H1 (cell line): ENCODE data around the gene NF1. TPM values are rescaled to one million over a fixed set of nuclear protein-coding genes. Genes with fewer than 3 reads are reported as not detected.

Experiments
- CTCF ChIA-PET: fragments of 300-600 bp; sonication (Branson Sonifier 250); formaldehyde crosslinking; loops from one replicate; lab custom pipeline; 2021; ENCODE audit not compliant: partially characterized antibody; lab: Charles Lee
- POLR2A ChIA-PET: fragments of 300-600 bp; sonication (Branson Sonifier 250); formaldehyde crosslinking; loops from one replicate; lab custom pipeline; 2021; ENCODE audit warnings: inconsistent platforms; ENCODE audit not compliant: partially characterized antibody; lab: Charles Lee
- DNase-seq, 2 experiments: peaks; one replicate each; pipeline versions ENCODE4 v3.0.0 to v3.0.0-alpha.2; 2010 to 2022; ENCODE audit warnings: low spot score in 2 of 2, low read depth in 1 of 2, mixed read lengths in 1 of 2
- FAIRE-seq: peaks from 2 replicates; lab custom pipeline; 2011; peaks lifted over from hg19 to GRCh38; lab: Jason Lieb, UNC
- H2AFZ ChIP-seq: 2 replicates; pipeline ENCODE4 v1.8.1; 2012; ENCODE audit warnings: low read length, inconsistent platforms
- H2AK5ac ChIP-seq: 2 replicates; pipeline ENCODE4 v1.6.1; 2013; ENCODE audit warnings: low read depth, low read length
- H2BK120ac ChIP-seq: replicated peaks from 2 replicates; pipeline ENCODE3; 2013; ENCODE audit warnings: low read depth, low read length, inconsistent platforms
- H2BK12ac ChIP-seq: 2 replicates; pipeline ENCODE4 v1.6.1; 2013; ENCODE audit warnings: low read depth, low read length
- H2BK15ac ChIP-seq: 2 replicates; pipeline ENCODE4 v1.6.1; 2013; ENCODE audit warnings: low read length
- H2BK20ac ChIP-seq: 2 replicates; pipeline ENCODE4 v1.6.1; 2013; ENCODE audit warnings: low read length
- H2BK5ac ChIP-seq: 2 replicates; pipeline ENCODE4 v1.6.1; 2013; ENCODE audit warnings: low read depth, low read length
- H3K14ac ChIP-seq: 2 replicates; pipeline ENCODE4 v1.6.1; 2013; ENCODE audit warnings: inconsistent platforms; ENCODE audit not compliant: insufficient read length
- H3K18ac ChIP-seq: 2 replicates; pipeline ENCODE4 v1.6.1; 2013; ENCODE audit warnings: low read length; ENCODE audit errors: extremely low read depth
- H3K23ac ChIP-seq: 2 replicates; pipeline ENCODE4 v1.6.1; 2013; ENCODE audit warnings: inconsistent platforms; ENCODE audit not compliant: insufficient read length
- H3K23me2 ChIP-seq: 2 replicates; pipeline ENCODE4 v1.6.1; 2013; ENCODE audit warnings: low read depth, low read length
- H3K27ac ChIP-seq: 2 replicates; pipeline ENCODE4 v1.6.1; 2011; ENCODE audit warnings: low read depth, low read length, inconsistent platforms
- H3K27me3 ChIP-seq, 4 experiments: replicated peaks in 1 of 4; 1 replicate in 1 of 4; 2 replicates in 3 of 4; pipeline versions ENCODE4 v1.6.1 to v1.8.1; 2011 to 2013; ENCODE audit warnings: low read length in 3 of 4, mild to moderate bottlenecking in 3 of 4, inconsistent platforms in 2 of 4, mixed read lengths in 2 of 4, moderate library complexity in 1 of 4; ENCODE audit not compliant: control insufficient read depth in 3 of 4, insufficient read depth in 3 of 4; ENCODE audit errors: extremely low read depth in 1 of 4
- H3K36me3 ChIP-seq, 4 experiments: 2 replicates each; pipeline versions ENCODE4 v1.6.1 to v1.8.1; 2011 to 2013; ENCODE audit warnings: mild to moderate bottlenecking in 4 of 4, low read length in 3 of 4, moderate library complexity in 2 of 4, control low read depth in 1 of 4, inconsistent platforms in 1 of 4; ENCODE audit not compliant: insufficient read depth in 4 of 4, control insufficient read depth in 2 of 4
- H3K4ac ChIP-seq: replicated peaks from 2 replicates; pipeline ENCODE3; 2013; ENCODE audit warnings: low read length, low read depth, mixed read lengths, inconsistent platforms; ENCODE audit not compliant: insufficient read length
- H3K4me1 ChIP-seq, 4 experiments: replicated peaks in 1 of 4; 1 replicate in 1 of 4; 2 replicates in 3 of 4; pipeline versions ENCODE4 v1.6.1 to v1.8.1; 2011 to 2013; ENCODE audit warnings: low read length in 3 of 4, inconsistent platforms in 2 of 4, mixed read lengths in 1 of 4; ENCODE audit not compliant: insufficient read depth in 4 of 4, control insufficient read depth in 3 of 4
- H3K4me2 ChIP-seq, 2 experiments: 2 replicates each; pipeline versions ENCODE4 v1.6.1 to v1.8.1; 2011 to 2013; ENCODE audit warnings: low read depth in 2 of 2, low read length in 2 of 2, control low read depth in 1 of 2, inconsistent platforms in 1 of 2, mild to moderate bottlenecking in 1 of 2; ENCODE audit not compliant: insufficient read depth in 1 of 2
- H3K4me3 ChIP-seq, 4 experiments: fragments of 200-600, 300-600 bp in 1 of 4; sonication (generic), shearing (Covaris generic), sonication (Bioruptor Twin) in 1 of 4; 2 replicates each; pipeline versions ENCODE4 v1.5.1 to v1.8.1; 2011 to 2016; ENCODE audit warnings: low read length in 4 of 4, low read depth in 3 of 4, control low read depth in 2 of 4, inconsistent platforms in 2 of 4, mild to moderate bottlenecking in 2 of 4, mixed read lengths in 1 of 4, moderate library complexity in 1 of 4; ENCODE audit not compliant: insufficient read depth in 2 of 4; ENCODE audit errors: extremely low read depth in 1 of 4
- H3K56ac ChIP-seq: replicated peaks from 2 replicates; pipeline ENCODE3; 2013; ENCODE audit warnings: low read depth, mild to moderate bottlenecking, mixed read lengths, low read length, inconsistent platforms; ENCODE audit not compliant: insufficient read length
- H3K79me1 ChIP-seq: 2 replicates; pipeline ENCODE4 v1.6.1; 2013; ENCODE audit warnings: low read depth, low read length, control low read depth
- H3K79me2 ChIP-seq, 2 experiments: 2 replicates each; pipeline versions ENCODE4 v1.6.1 to v1.8.1; 2012 to 2013; ENCODE audit warnings: low read length in 2 of 2, mild to moderate bottlenecking in 2 of 2, inconsistent platforms in 1 of 2; ENCODE audit not compliant: insufficient read depth in 2 of 2, control insufficient read depth in 1 of 2
- H3K9ac ChIP-seq, 4 experiments: replicated peaks in 1 of 4; 1 replicate in 1 of 4; 2 replicates in 3 of 4; pipeline versions ENCODE4 v1.6.1 to v1.8.1; 2011 to 2013; ENCODE audit warnings: low read depth in 3 of 4, low read length in 3 of 4, control low read depth in 2 of 4, mild to moderate bottlenecking in 2 of 4, moderate library complexity in 2 of 4, inconsistent platforms in 1 of 4; ENCODE audit errors: extremely low read depth in 1 of 4
- H3K9me3 ChIP-seq, 2 experiments: 2 replicates each; pipeline versions ENCODE4 v1.6.1 to v1.8.1; 2012 to 2013; ENCODE audit warnings: mild to moderate bottlenecking in 2 of 2, moderate library complexity in 2 of 2, control low read depth in 1 of 2, inconsistent platforms in 1 of 2, low read depth in 1 of 2, low read length in 1 of 2, mixed read lengths in 1 of 2; ENCODE audit not compliant: insufficient read depth in 2 of 2
- H4K20me1 ChIP-seq, 2 experiments: replicated peaks in 1 of 2; 2 replicates each; pipeline versions ENCODE3 to v1.8.1; 2011 to 2013; ENCODE audit warnings: inconsistent platforms in 2 of 2, low read length in 2 of 2, mild to moderate bottlenecking in 1 of 2; ENCODE audit not compliant: insufficient read depth in 2 of 2, control insufficient read depth in 1 of 2
- H4K5ac ChIP-seq: 2 replicates; pipeline ENCODE4 v1.6.1; 2013; ENCODE audit warnings: low read length, low read depth, mixed read lengths, inconsistent platforms; ENCODE audit not compliant: insufficient read length
- H4K8ac ChIP-seq: 2 replicates; pipeline ENCODE4 v1.8.0; 2013; ENCODE audit warnings: mild to moderate bottlenecking, moderate library complexity, low read length, inconsistent platforms; ENCODE audit not compliant: insufficient read depth; ENCODE audit errors: extremely low read depth
- H4K91ac ChIP-seq: replicated peaks from 2 replicates; pipeline ENCODE3; 2013; ENCODE audit warnings: low read length, mixed read lengths, inconsistent platforms; ENCODE audit not compliant: insufficient read length
- ASH2L ChIP-seq: fragments of 200-600, 300-600 bp; sonication (generic); IDR thresholded peaks from one replicate; pipeline ENCODE4 v1.7.1; 2017; ENCODE audit warnings: low read length
- ATF2 ChIP-seq: IDR thresholded peaks from 2 replicates; pipeline ENCODE4 v1.6.1; 2012; ENCODE audit warnings: low read length, inconsistent platforms
- CHD1 ChIP-seq: IDR thresholded peaks from 2 replicates; pipeline ENCODE4 v1.6.1; 2012; ENCODE audit warnings: low read depth, low read length, improper control_type of control experiment
- E2F6 ChIP-seq: IDR thresholded peaks from 2 replicates; pipeline ENCODE4 v1.6.1; 2012; ENCODE audit warnings: inconsistent platforms
- EZH2 ChIP-seq: fragments of 200-600 bp; sonication (generic); IDR thresholded peaks from 2 replicates; pipeline ENCODE4 v1.7.1; 2012; ENCODE audit warnings: low read depth, mild to moderate bottlenecking, moderate library complexity, low read length, inconsistent platforms; ENCODE audit not compliant: severe bottlenecking
- FOSL1 ChIP-seq: IDR thresholded peaks from 2 replicates; pipeline ENCODE4 v1.6.1; 2011; ENCODE audit warnings: mild to moderate bottlenecking, low read depth, low read length, moderate library complexity; ENCODE audit not compliant: insufficient read depth
- JUND ChIP-seq: IDR thresholded peaks from 2 replicates; pipeline ENCODE4 v1.6.1; 2011; ENCODE audit warnings: mild to moderate bottlenecking, improper control_type of control experiment, low read length
- RBBP5 ChIP-seq: IDR thresholded peaks from 2 replicates; pipeline ENCODE4 v1.7.1; 2012; ENCODE audit warnings: low read depth, mild to moderate bottlenecking, inconsistent platforms, low read length, moderate library complexity, borderline replicate concordance
- RFX5 ChIP-seq: IDR thresholded peaks from 2 replicates; pipeline ENCODE4 v1.6.1; 2011; ENCODE audit warnings: low read depth, low read length, improper control_type of control experiment, borderline replicate concordance
- SAP30 ChIP-seq: fragments of 300-600 bp; sonication (generic); IDR thresholded peaks from 2 replicates; pipeline ENCODE4 v1.7.1; 2012; ENCODE audit warnings: low read length, moderate library complexity, mild to moderate bottlenecking, inconsistent platforms; ENCODE audit not compliant: insufficient read depth, insufficient replicate concordance
- TCF12 ChIP-seq: IDR thresholded peaks from 2 replicates; pipeline ENCODE4 v1.6.1; 2011; ENCODE audit warnings: low read depth, mild to moderate bottlenecking, low read length
- whole genome bisulfite sequencing, 2 experiments: shearing (Covaris generic) in 1 of 2; methylation state at CpG; one replicate each; pipeline versions ENCODE4 v1.1.6 to v1.1.7; 2013 to 2015; ENCODE audit warnings: low lambda C conversion rate in 2 of 2, mixed read lengths in 2 of 2, inconsistent platforms in 1 of 2, low coverage in 1 of 2, missing lambda C conversion rate in 1 of 2; ENCODE audit not compliant: insufficient replicate concordance in 2 of 2, insufficient coverage in 1 of 2, insufficient read length in 1 of 2; ENCODE audit errors: extremely low coverage in 1 of 2, missing lambda C conversion rate in 1 of 2; 5-methylcytosine and 5-hydroxymethylcytosine counted together
- polyA plus RNA-seq, 7 experiments: library from polyadenylated mRNA; depleted of rRNA in 3 of 7; stranded (reverse) in 5 of 7; unstranded in 2 of 7; fragments of >200 nt in 5 of 7; fragments of 200-250 nt in 2 of 7; gene quantifications; 1 replicate in 5 of 7; 2 replicates in 1 of 7; 4 replicates in 1 of 7; pipeline versions ENCODE4 v1.2.1 to v1.2.3, GENCODE V29; 2011 to 2013; ENCODE audit warnings: missing spikeins in 2 of 7, mixed read lengths in 2 of 7
- total RNA-seq: library from RNA; stranded (reverse); fragmentation: NEBNext Ultra II Directional; extraction: Animal tissue kit (Norgen Biotek cat#: 25700); gene quantifications from 2 replicates; pipeline ENCODE4 v1.2.1, GENCODE V29; 2021

The NF1 gene
- total and polyA plus RNA-seq, 2 of the 8 experiments (the other 6 are each of a cell fraction or from before 2014, with no cell fraction given): 19.3 to 29.6 TPM

GRCh38 chr17:31390426-31390747, 295.6 kb downstream of the NF1 start:
- no peak overlapping the region for H2BK120ac ChIP-seq
- no peak overlapping the region for H2BK15ac ChIP-seq
- no peak overlapping the region for H3K14ac ChIP-seq
- no peak overlapping the region for H3K27ac ChIP-seq
- no peaks in the 10 kb centered on the region for H3K9me3 ChIP-seq
- no peaks in the 10 kb centered on the region for H3K79me2 ChIP-seq
- no peak overlapping the region for H3K56ac ChIP-seq
- 77% methylated on average over 8 of the region's 8 CpGs; no CpG with 5 or more reads in 1 of the 2 experiments for WGBS, 2 experiments
- CTCF ChIA-PET: interaction anchor here (0.8 to 3.1 kb wide), 14 partner anchors 9 to 452 kb away, joined by 3 to 35 read pairs (median 8); no protein-coding TSS in a partner anchor
- H2AFZ ChIP-seq: no peak overlapping the region
- H2AK5ac ChIP-seq: no peak overlapping the region
- peaks cover 1 to 29% (median 22%) of the 10 kb centered on the region in 4 experiments for H3K27me3 ChIP-seq
- DNase-seq (no peak), FAIRE-seq (no peak)
- no peak overlapping the region for H2BK20ac ChIP-seq
- H4K20me1 ChIP-seq: peaks cover 4 to 9% of the 10 kb centered on the region in 2 experiments
- H3K4ac ChIP-seq: no peak overlapping the region
- H3K18ac ChIP-seq: peak overlapping the region; percentile 32; the same call in 1 of the 2 replicates
- H3K4me3 ChIP-seq: peak overlapping the region in 1 of 4 experiments; percentile 65; a peak in 1 of 8 replicates
- H3K9ac ChIP-seq: no peak overlapping the region
- H4K5ac ChIP-seq: no peak overlapping the region
- no peaks in the 10 kb centered on the region; the same call in 1 of the 2 replicates for H3K79me1 ChIP-seq
- no peaks in the 10 kb centered on the region for H3K36me3 ChIP-seq
- peaks cover 7% of the 10 kb centered on the region; the same call in 1 of the 2 replicates for H3K23me2 ChIP-seq
- no peak overlapping the region for H2BK12ac ChIP-seq
- no peak overlapping the region for H3K23ac ChIP-seq
- POLR2A ChIA-PET: interaction anchor here (1.0 to 1.7 kb wide), 2 partner anchors 22 to 99 kb away, joined by 3 to 4 read pairs; no protein-coding TSS in a partner anchor
- H3K4me1 ChIP-seq: peaks cover 0 to 14% (median 9%) of the 10 kb centered on the region in 4 experiments; a peak in 6 of 7 replicates
- H2BK5ac ChIP-seq: no peak overlapping the region
- H4K8ac ChIP-seq: no peak overlapping the region
- peak overlapping the region in 1 of 2 experiments; percentile 42; a peak in 2 of 4 replicates for H3K4me2 ChIP-seq
- no peak overlapping the region for H4K91ac ChIP-seq
- no peak for TF ChIP-seq E2F6
- no peak for TF ChIP-seq ASH2L
- TF ChIP-seq CHD1: no peak
- no peak for TF ChIP-seq SAP30
- no peak for TF ChIP-seq EZH2
- TF ChIP-seq FOSL1: no peak
- no peak for TF ChIP-seq TCF12
- TF ChIP-seq ATF2: no peak
- no peak for TF ChIP-seq RBBP5
- TF ChIP-seq JUND: no peak
- no peak for TF ChIP-seq RFX5
